HepG2 (cell line): ENCODE results near the gene SLC25A1. TPM values are rescaled to one million over a fixed set of nuclear protein-coding genes. Genes with fewer than 3 reads are reported as not detected.

Source experiments
- KLF16 ChIP-seq, 2 experiments: sonication (generic) in 1 of 2; formaldehyde crosslinking in 1 of 2; IDR thresholded peaks; 2 replicates each; pipeline versions ENCODE4 v1.6.1 to v1.8.0; 2016 to 2023; ENCODE audit warnings: missing genetic modification reagents in 2 of 2, missing compliant biosample characterization in 1 of 2
- NFYB ChIP-seq: sonication (generic); formaldehyde crosslinking; IDR thresholded peaks from 2 replicates; pipeline ENCODE4 v1.4.0; 2020; ENCODE audit warnings: missing genetic modification reagents
- SALL1 ChIP-seq: sonication (generic); formaldehyde crosslinking; IDR thresholded peaks from 2 replicates; pipeline ENCODE4 v1.8.0; 2022; ENCODE audit warnings: mild to moderate bottlenecking, missing genetic modification reagents
- SMYD3 ChIP-seq: sonication (generic); formaldehyde crosslinking; IDR thresholded peaks from 2 replicates; pipeline ENCODE4 v1.8.1; 2023; ENCODE audit warnings: mild to moderate bottlenecking, missing genetic modification reagents
- SOX6 ChIP-seq, 2 experiments: fragments of 450-650 bp in 1 of 2; sonication (generic) in 1 of 2; formaldehyde crosslinking in 1 of 2; IDR thresholded peaks; 2 replicates each; pipeline versions ENCODE4 v1.4.0 to v1.6.1; 2017 to 2020; ENCODE audit warnings: antibody characterized with exemption in 1 of 2, mild to moderate bottlenecking in 1 of 2, missing genetic modification reagents in 1 of 2
- SRSF1 ChIP-seq: fragments of 200-400 bp; formaldehyde crosslinking; optimal IDR thresholded peaks from 2 replicates; pipeline ENCODE3; 2017; ENCODE audit warnings: mild to moderate bottlenecking, low read depth, low read length, moderate library complexity
- TARDBP ChIP-seq: sonication (generic); formaldehyde crosslinking; IDR thresholded peaks from 2 replicates; pipeline ENCODE4 v1.8.0; 2022; ENCODE audit warnings: mild to moderate bottlenecking, missing genetic modification reagents
- TCF12 ChIP-seq, 2 experiments: fragments of 450-650 bp in 1 of 2; sonication (generic) in 1 of 2; formaldehyde crosslinking in 1 of 2; IDR thresholded peaks; 2 replicates each; pipeline versions ENCODE4 v1.6.1 to v1.8.0; 2017 to 2022; ENCODE audit warnings: antibody characterized with exemption in 1 of 2, mild to moderate bottlenecking in 1 of 2, missing genetic modification reagents in 1 of 2, moderate library complexity in 1 of 2
- ZNF124 ChIP-seq: sonication (generic); formaldehyde crosslinking; IDR thresholded peaks from 2 replicates; pipeline ENCODE4 v1.4.0; 2020; ENCODE audit warnings: missing genetic modification reagents
- ZNF136 ChIP-seq: sonication (generic); formaldehyde crosslinking; IDR thresholded peaks from 2 replicates; pipeline ENCODE4 v1.8.1; 2022; ENCODE audit warnings: low read depth, mild to moderate bottlenecking, moderate library complexity, missing genetic modification reagents
- ZNF430 ChIP-seq: sonication (generic); formaldehyde crosslinking; IDR thresholded peaks from 2 replicates; pipeline ENCODE4 v1.9.0; 2021; ENCODE audit warnings: mild to moderate bottlenecking, missing genetic modification reagents
- ZNF788 ChIP-seq: sonication (generic); formaldehyde crosslinking; IDR thresholded peaks from 2 replicates; pipeline ENCODE4 v1.5.0; 2020; ENCODE audit warnings: mild to moderate bottlenecking, missing genetic modification reagents, borderline replicate concordance
- ZSCAN21 ChIP-seq: sonication (generic); formaldehyde crosslinking; IDR thresholded peaks from 2 replicates; pipeline ENCODE4 v1.8.0; 2022; ENCODE audit warnings: mild to moderate bottlenecking, missing genetic modification reagents, moderate library complexity, borderline replicate concordance
- polyA plus RNA-seq, 8 experiments: library from polyadenylated mRNA; depleted of rRNA in 3 of 8; stranded (reverse) in 7 of 8; unstranded in 1 of 8; fragments of >200 nt; fragmentation: Illumina TruSeq in 4 of 8; extraction: Trizol in 4 of 8; gene quantifications; 2 replicates each; pipeline versions ENCODE4 v1.2.1 to v1.2.3, GENCODE V29; 2011 to 2016; ENCODE audit warnings: low read depth in 4 of 8, missing spikeins in 1 of 8, mixed read lengths in 1 of 8; ENCODE audit not compliant: insufficient read depth in 1 of 8
- total RNA-seq, 5 experiments: library from RNA; depleted of rRNA; stranded (reverse); fragments of >200 nt; fragmentation: Illumina TruSeq; extraction: Trizol; gene quantifications; 2 replicates each; pipeline ENCODE4 v1.2.3, GENCODE V29; 2016; ENCODE audit warnings: low read depth in 1 of 5
- TF ChIP-seq, protein P1 (sequence below): sonication (generic); formaldehyde crosslinking; IDR thresholded peaks from 2 replicates; pipeline ENCODE4 v1.8.0; 2022; ENCODE audit warnings: missing genetic modification reagents, mild to moderate bottlenecking, moderate library complexity, borderline replicate concordance
- TF ChIP-seq, protein P2 (sequence below): sonication (generic); formaldehyde crosslinking; IDR thresholded peaks from 2 replicates; pipeline ENCODE4 v1.4.0; 2020; ENCODE audit warnings: missing genetic modification reagents, borderline replicate concordance
- TF ChIP-seq, protein P3 (sequence below): sonication (generic); formaldehyde crosslinking; IDR thresholded peaks from 2 replicates; pipeline ENCODE4 v1.5.0; 2020; ENCODE audit warnings: missing genetic modification reagents
- TF ChIP-seq, protein P4 (sequence below): IDR thresholded peaks from 2 replicates; pipeline ENCODE4 v1.6.1; 2012; ENCODE audit warnings: inconsistent platforms
- TF ChIP-seq, protein P5 (sequence below): IDR thresholded peaks from 2 replicates; pipeline ENCODE4 v1.6.1; 2018; ENCODE audit warnings: missing genetic modification reagents, mild to moderate bottlenecking, missing compliant biosample characterization

Gene SLC25A1
- total and polyA plus RNA-seq, 2 of the 13 experiments (the other 11 are each of a cell fraction or from before 2014, with no cell fraction given), result 49.4 to 161 TPM

DNA sequence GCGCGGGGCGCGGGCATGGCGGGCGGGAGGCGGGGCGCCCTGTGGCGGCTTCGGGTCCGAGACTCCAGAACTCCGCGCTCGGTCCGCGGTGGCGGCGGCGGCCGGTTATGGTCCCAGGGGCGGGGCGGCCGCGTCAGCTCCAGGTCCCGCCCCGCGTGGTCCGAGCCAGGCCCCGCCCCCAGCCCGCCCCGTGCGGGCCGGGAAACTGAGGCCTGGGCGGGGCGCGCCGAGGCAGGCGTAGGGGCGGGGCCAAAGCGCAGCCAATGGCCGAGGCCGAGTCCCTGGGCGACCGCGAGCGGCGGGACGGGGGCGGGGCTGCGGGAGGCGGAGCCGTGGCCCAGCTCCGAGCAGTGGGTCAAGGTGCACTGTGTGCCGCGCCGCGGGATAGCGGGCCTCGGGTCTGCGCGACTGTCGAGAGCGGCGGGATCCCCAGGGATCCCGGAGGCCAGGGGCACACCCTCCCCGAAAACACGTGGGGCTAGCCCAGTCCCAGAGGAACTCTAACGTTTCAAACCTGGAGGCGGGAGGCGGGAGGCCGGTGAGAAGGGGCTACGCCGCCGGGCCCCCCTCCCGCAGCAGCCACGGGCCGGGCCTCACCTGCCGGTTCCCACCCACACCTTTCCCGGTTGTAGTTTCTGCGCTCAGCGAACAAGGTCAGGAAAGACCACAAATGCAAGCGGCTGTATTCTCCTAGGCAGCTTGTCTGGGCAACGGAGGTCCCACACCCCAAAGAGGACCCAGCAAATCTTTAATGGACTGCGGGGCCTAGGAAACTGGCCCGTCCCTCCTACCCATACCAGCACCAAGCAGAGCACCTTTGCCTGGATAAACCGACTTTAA, at the start of gene SLC25A1 (continued):
- TF ChIP-seq, protein P1, sequence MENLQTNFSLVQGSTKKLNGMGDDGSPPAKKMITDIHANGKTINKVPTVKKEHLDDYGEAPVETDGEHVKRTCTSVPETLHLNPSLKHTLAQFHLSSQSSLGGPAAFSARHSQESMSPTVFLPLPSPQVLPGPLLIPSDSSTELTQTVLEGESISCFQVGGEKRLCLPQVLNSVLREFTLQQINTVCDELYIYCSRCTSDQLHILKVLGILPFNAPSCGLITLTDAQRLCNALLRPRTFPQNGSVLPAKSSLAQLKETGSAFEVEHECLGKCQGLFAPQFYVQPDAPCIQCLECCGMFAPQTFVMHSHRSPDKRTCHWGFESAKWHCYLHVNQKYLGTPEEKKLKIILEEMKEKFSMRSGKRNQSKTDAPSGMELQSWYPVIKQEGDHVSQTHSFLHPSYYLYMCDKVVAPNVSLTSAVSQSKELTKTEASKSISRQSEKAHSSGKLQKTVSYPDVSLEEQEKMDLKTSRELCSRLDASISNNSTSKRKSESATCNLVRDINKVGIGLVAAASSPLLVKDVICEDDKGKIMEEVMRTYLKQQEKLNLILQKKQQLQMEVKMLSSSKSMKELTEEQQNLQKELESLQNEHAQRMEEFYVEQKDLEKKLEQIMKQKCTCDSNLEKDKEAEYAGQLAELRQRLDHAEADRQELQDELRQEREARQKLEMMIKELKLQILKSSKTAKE (CRISPR knock-in tag), result peak; percentile 35; the same call in 1 of the 2 replicates
- TF ChIP-seq ZSCAN21 (CRISPR knock-in tag), result peak; percentile 41; the same call in 1 of the 2 replicates
- TF ChIP-seq, protein P2, sequence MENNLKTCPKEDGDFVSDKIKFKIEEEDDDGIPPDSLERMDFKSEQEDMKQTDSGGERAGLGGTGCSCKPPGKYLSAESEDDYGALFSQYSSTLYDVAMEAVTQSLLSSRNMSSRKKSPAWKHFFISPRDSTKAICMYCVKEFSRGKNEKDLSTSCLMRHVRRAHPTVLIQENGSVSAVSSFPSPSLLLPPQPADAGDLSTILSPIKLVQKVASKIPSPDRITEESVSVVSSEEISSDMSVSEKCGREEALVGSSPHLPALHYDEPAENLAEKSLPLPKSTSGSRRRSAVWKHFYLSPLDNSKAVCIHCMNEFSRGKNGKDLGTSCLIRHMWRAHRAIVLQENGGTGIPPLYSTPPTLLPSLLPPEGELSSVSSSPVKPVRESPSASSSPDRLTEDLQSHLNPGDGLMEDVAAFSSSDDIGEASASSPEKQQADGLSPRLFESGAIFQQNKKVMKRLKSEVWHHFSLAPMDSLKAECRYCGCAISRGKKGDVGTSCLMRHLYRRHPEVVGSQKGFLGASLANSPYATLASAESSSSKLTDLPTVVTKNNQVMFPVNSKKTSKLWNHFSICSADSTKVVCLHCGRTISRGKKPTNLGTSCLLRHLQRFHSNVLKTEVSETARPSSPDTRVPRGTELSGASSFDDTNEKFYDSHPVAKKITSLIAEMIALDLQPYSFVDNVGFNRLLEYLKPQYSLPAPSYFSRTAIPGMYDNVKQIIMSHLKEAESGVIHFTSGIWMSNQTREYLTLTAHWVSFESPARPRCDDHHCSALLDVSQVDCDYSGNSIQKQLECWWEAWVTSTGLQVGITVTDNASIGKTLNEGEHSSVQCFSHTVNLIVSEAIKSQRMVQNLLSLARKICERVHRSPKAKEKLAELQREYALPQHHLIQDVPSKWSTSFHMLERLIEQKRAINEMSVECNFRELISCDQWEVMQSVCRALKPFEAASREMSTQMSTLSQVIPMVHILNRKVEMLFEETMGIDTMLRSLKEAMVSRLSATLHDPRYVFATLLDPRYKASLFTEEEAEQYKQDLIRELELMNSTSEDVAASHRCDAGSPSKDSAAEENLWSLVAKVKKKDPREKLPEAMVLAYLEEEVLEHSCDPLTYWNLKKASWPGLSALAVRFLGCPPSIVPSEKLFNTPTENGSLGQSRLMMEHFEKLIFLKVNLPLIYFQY (CRISPR knock-in tag), result peak; percentile 69; the same call in 1 of the 2 replicates
- TF ChIP-seq ZNF788, result peak; percentile 65; the same call in 1 of the 2 replicates
- peak; percentile 85; the same call in 1 of the 2 replicates for TF ChIP-seq ZNF136 (CRISPR knock-in tag)
- TF ChIP-seq SOX6 (IDR thresholded peaks at IDR 0.05), result no peak
- TF ChIP-seq SOX6 (CRISPR knock-in tag; IDR thresholded peaks at IDR 0.05), result peak; percentile 7; the same call in 1 of the 2 replicates
- TF ChIP-seq ZNF430 (CRISPR knock-in tag), result no peak; the same call in 1 of the 2 replicates
- TF ChIP-seq, protein P3, sequence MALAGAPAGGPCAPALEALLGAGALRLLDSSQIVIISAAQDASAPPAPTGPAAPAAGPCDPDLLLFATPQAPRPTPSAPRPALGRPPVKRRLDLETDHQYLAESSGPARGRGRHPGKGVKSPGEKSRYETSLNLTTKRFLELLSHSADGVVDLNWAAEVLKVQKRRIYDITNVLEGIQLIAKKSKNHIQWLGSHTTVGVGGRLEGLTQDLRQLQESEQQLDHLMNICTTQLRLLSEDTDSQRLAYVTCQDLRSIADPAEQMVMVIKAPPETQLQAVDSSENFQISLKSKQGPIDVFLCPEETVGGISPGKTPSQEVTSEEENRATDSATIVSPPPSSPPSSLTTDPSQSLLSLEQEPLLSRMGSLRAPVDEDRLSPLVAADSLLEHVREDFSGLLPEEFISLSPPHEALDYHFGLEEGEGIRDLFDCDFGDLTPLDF (CRISPR knock-in tag), result peak; percentile 40; the same call in 1 of the 2 replicates
- TF ChIP-seq, protein P4, sequence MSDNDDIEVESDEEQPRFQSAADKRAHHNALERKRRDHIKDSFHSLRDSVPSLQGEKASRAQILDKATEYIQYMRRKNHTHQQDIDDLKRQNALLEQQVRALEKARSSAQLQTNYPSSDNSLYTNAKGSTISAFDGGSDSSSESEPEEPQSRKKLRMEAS, result peak; percentile 77
- TF ChIP-seq KLF16 (CRISPR knock-in tag; IDR thresholded peaks at IDR 0.05), result 0 out of 4 replicates have a peak, but pooled peaks of 1 of the 2 experiments have one; percentile 31
- peak; percentile 9; the same call in 1 of the 2 replicates for TF ChIP-seq TARDBP (CRISPR knock-in tag)
- no peak for TF ChIP-seq SMYD3 (CRISPR knock-in tag)
- no peak for TF ChIP-seq ZNF124 (CRISPR knock-in tag)
- TF ChIP-seq, protein P5, sequence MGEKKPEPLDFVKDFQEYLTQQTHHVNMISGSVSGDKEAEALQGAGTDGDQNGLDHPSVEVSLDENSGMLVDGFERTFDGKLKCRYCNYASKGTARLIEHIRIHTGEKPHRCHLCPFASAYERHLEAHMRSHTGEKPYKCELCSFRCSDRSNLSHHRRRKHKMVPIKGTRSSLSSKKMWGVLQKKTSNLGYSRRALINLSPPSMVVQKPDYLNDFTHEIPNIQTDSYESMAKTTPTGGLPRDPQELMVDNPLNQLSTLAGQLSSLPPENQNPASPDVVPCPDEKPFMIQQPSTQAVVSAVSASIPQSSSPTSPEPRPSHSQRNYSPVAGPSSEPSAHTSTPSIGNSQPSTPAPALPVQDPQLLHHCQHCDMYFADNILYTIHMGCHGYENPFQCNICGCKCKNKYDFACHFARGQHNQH (CRISPR knock-in tag), result peak; percentile 12; the same call in 1 of the 2 replicates
- TF ChIP-seq NFYB (CRISPR knock-in tag), result peak; percentile 28; the same call in 1 of the 2 replicates
- 0 out of 2 replicates have a peak, but pooled peaks have one; percentile 37 for TF ChIP-seq SALL1 (CRISPR knock-in tag)
- no peak for TF ChIP-seq TCF12 (IDR thresholded peaks at IDR 0.05)
- no peak for TF ChIP-seq TCF12 (CRISPR knock-in tag; IDR thresholded peaks at IDR 0.05)
- peak; percentile 49 for TF ChIP-seq SRSF1
